A673 (cell line): ENCODE measurements around the gene DENND1A. TPM values are rescaled to one million over a fixed set of nuclear protein-coding genes. Genes with fewer than 3 reads are reported as not detected.
"Not testable (repeated sequence)": the region's sequence is repeated elsewhere in the genome, so short reads cannot be mapped to it uniquely, and the experiment has no call there.

Source experiments
- BruUV-seq: library from RNA; stranded (reverse); fragments of 400-500 nt; replicated peaks from 2 replicates; lab custom pipeline; 2021; lab: Mats Ljungman, UMichigan
- CTCF ChIA-PET: fragments of 300-600 bp; sonication (Branson Sonifier 250); formaldehyde crosslinking; loops from one replicate; lab custom pipeline; 2022; ENCODE audit warnings: antibody characterized with exemption; lab: Charles Lee
- POLR2A ChIA-PET: fragments of 300-600 bp; sonication (Branson Sonifier 250); formaldehyde crosslinking; loops from one replicate; lab custom pipeline; 2022; ENCODE audit warnings: antibody characterized with exemption; ENCODE audit not compliant: low non-redundant PET; lab: Charles Lee
- DNase-seq: peaks from one replicate; pipeline ENCODE4 v3.0.0-alpha.2; 2015; ENCODE audit warnings: low spot score
- H3K27ac ChIP-seq: fragments of 200-600 bp; sonication (generic); 2 replicates; pipeline ENCODE4 v1.5.1; 2016; ENCODE audit warnings: mixed run types, low read depth, mild to moderate bottlenecking, mixed read lengths, antibody characterized with exemption, low read length; ENCODE audit not compliant: poor library complexity, severe bottlenecking
- H3K27me3 ChIP-seq: fragments of 200-600 bp; sonication (generic); replicated peaks from 2 replicates; pipeline ENCODE4 v1.6.1; 2017; ENCODE audit warnings: mixed run types, low read depth, mild to moderate bottlenecking, mixed read lengths, antibody characterized with exemption, low read length; ENCODE audit not compliant: insufficient read depth, poor library complexity
- H3K36me3 ChIP-seq: fragments of 200-600 bp; sonication (generic); 2 replicates; pipeline ENCODE4 v1.6.1; 2016; ENCODE audit warnings: mixed run types, mild to moderate bottlenecking, mixed read lengths, antibody characterized with exemption, low read length; ENCODE audit not compliant: insufficient read depth, poor library complexity, severe bottlenecking
- H3K4me1 ChIP-seq: fragments of 200-600 bp; sonication (generic); 2 replicates; pipeline ENCODE4 v1.6.1; 2017; ENCODE audit warnings: mixed run types, mild to moderate bottlenecking, mixed read lengths, antibody characterized with exemption, low read length; ENCODE audit not compliant: insufficient read depth, poor library complexity, severe bottlenecking
- H3K4me3 ChIP-seq: fragments of 200-600 bp; sonication (generic); 2 replicates; pipeline ENCODE4 v1.5.1; 2016; ENCODE audit warnings: low read depth, mixed run types, mild to moderate bottlenecking, mixed read lengths, low read length; ENCODE audit not compliant: poor library complexity, severe bottlenecking
- H3K9me3 ChIP-seq: fragments of 200-600 bp; sonication (generic); 2 replicates; pipeline ENCODE4 v1.6.1; 2016; ENCODE audit warnings: mixed run types, low read depth, mild to moderate bottlenecking, mixed read lengths, antibody characterized with exemption, low read length; ENCODE audit not compliant: poor library complexity, severe bottlenecking
- EZH2 ChIP-seq: fragments of 200-600 bp; sonication (generic); IDR thresholded peaks from 2 replicates; pipeline ENCODE4 v1.6.1; 2017; ENCODE audit warnings: borderline replicate concordance, low read depth, mild to moderate bottlenecking, mixed read lengths, antibody characterized with exemption, low read length; ENCODE audit not compliant: poor library complexity, severe bottlenecking
- intact Hi-C: fragments of 100-400 bp; cut with micrococcal nuclease; formaldehyde crosslinking; loops from one replicate; pipeline ENCODE4 v1.10.0; 2022; ENCODE audit not compliant: unreplicated experiment
- total RNA-seq: library from RNA; stranded (reverse); gene quantifications from 2 replicates; pipeline ENCODE4 v1.2.3, GENCODE V29; 2021
- TF ChIP-seq, protein P1 (sequence below): fragments of 300-800, 200-600 bp; sonication (generic); conservative IDR thresholded peaks from 2 replicates; pipeline ENCODE4 v1.5.1; 2017; ENCODE audit warnings: low read depth, mild to moderate bottlenecking, antibody characterized with exemption, low read length, moderate library complexity, mixed read lengths

The DENND1A gene
- total RNA-seq, 1 experiment from 2014 or later: 12.0 TPM

DNA sequence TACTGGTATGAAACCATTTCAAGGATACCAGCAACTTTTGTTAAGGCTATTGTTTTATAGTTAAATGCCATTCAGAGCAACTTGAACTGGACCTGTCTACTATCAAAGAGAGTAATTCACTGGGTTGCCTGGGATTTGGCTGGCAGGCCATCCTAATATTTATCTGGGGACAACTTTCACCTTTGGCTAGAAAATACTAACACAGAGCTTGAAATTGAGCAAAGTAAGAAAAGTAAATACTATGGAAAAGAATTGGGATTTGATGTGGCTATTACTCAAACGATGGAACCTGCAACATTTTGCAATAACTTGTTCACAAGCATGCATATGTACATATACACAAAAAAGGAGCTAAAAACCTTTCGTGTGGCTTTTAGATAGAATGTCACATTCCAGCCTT, 191.3 kb downstream of the DENND1A start:
- BruUV-seq: no TSS peak
- Histone ChIP-seq H3K27ac (no peak overlapping the region), H3K4me1 (no peaks in the 10 kb centered on the region), H3K27me3 (no peaks in the 10 kb centered on the region), H3K4me3 (no peak overlapping the region), H3K9me3 (no peaks in the 10 kb centered on the region), H3K36me3 (no peaks in the 10 kb centered on the region)
- ChIA-PET POLR2A (interaction anchor here (0.6 kb wide), 1 partner anchor 26 kb away, joined by 3 read pairs; no protein-coding TSS in a partner anchor), CTCF (no interaction called here)
- TF ChIP-seq EZH2: no peak
- TF ChIP-seq, protein P1, sequence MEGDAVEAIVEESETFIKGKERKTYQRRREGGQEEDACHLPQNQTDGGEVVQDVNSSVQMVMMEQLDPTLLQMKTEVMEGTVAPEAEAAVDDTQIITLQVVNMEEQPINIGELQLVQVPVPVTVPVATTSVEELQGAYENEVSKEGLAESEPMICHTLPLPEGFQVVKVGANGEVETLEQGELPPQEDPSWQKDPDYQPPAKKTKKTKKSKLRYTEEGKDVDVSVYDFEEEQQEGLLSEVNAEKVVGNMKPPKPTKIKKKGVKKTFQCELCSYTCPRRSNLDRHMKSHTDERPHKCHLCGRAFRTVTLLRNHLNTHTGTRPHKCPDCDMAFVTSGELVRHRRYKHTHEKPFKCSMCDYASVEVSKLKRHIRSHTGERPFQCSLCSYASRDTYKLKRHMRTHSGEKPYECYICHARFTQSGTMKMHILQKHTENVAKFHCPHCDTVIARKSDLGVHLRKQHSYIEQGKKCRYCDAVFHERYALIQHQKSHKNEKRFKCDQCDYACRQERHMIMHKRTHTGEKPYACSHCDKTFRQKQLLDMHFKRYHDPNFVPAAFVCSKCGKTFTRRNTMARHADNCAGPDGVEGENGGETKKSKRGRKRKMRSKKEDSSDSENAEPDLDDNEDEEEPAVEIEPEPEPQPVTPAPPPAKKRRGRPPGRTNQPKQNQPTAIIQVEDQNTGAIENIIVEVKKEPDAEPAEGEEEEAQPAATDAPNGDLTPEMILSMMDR: no peak
- DNase-seq: no peak
- intact Hi-C loops: no loop called here

DNA sequence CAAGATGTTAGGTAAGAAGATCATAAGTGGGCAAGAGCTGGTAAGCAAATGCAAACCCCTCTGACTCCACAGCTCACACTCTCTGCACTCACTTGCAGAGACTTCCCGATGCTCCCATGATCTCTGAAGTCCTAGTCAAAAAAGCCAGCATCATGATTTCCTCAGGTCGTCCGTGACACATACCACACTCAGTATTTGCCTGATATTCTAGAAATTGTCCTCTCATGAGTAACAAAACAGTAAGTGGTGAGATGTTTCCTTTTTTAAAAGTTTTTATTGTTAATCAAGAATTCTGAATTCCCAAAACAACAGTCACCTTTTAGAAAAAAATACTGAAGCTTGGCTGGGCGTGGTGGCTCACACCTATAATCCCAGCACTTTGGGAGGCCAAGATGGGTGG, 194.6 kb downstream of the DENND1A start:
- intact Hi-C loops: no loop called here
- Histone ChIP-seq H3K36me3 (no peaks in the 10 kb centered on the region), H3K27me3 (no peaks in the 10 kb centered on the region), H3K27ac (no peak overlapping the region), H3K4me1 (no peaks in the 10 kb centered on the region), H3K4me3 (no peak overlapping the region), H3K9me3 (no peaks in the 10 kb centered on the region)
- CTCF ChIA-PET: no interaction called here
- no peak for DNase-seq
- POLR2A ChIA-PET: no interaction called here
- no TSS peak for BruUV-seq
- TF ChIP-seq, protein P1: no peak
- no peak for TF ChIP-seq EZH2

DNA sequence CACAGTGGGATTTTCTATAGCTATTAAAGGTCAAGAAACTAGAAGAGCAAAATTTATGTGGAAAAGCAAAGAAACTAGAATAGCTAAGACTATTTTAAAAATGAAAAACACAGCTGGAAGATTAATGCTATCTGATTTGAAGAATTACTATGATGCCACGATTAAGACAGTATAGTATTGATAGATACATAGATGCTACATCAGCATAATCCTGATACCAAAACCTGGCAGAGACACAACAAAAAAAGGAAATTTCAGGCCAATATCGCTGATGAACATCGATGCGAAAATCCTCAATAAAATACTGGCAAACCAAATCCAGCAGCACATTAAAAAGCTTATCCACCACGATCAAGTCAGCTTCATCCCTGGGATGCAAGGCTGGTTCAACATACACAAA, 201.4 kb downstream of the DENND1A start:
- POLR2A ChIA-PET, CTCF ChIA-PET, intact Hi-C loops: not testable (repeated sequence)

DNA sequence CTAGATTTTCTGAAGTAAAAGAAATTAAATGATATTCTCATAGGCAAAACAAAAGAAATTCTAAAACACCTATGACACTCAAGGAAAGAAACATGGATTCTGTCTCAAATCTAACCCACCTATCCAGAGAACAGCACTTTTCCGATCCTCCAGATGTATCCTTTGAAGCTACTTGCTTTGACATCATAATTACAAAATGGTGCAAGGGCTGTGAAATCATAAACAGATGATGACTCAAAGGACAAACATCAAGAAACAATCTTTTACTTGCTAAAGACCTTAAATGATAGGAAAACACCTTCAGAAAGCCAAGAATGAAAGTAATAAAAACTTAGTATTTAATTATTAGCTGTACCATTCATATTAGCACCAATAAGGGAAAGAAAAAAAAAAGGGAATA, 202.6 kb downstream of the DENND1A start:
- H3K27me3 ChIP-seq: no peaks in the 10 kb centered on the region
- no peaks in the 10 kb centered on the region for H3K36me3 ChIP-seq
- intact Hi-C loops: no loop called here
- H3K27ac ChIP-seq: no peak overlapping the region
- H3K9me3 ChIP-seq: peaks cover 5% of the 10 kb centered on the region
- no TSS peak for BruUV-seq
- H3K4me1 ChIP-seq: no peaks in the 10 kb centered on the region
- no peak for DNase-seq
- ChIA-PET CTCF (interaction anchor here (0.6 kb wide), 1 partner anchor 50 kb away, joined by 4 read pairs; no protein-coding TSS in a partner anchor), POLR2A (no interaction called here)
- TF ChIP-seq, protein P1: no peak
- TF ChIP-seq EZH2: no peak
- no peak overlapping the region for H3K4me3 ChIP-seq

More for the DNA sequence above, 201.4 kb downstream of the DENND1A start:
- H3K27ac ChIP-seq, H3K9me3 ChIP-seq, H3K4me1 ChIP-seq, H3K27me3 ChIP-seq, H3K4me3 ChIP-seq, H3K36me3 ChIP-seq, BruUV-seq, DNase-seq: not testable (repeated sequence)
